GM18526 (cell line): ENCODE results near the gene TRMT11.

ENCODE experiments used
- POLR2A ChIP-seq: IDR thresholded peaks from 3 replicates; pipeline ENCODE4 v1.6.1; 2011; ENCODE audit not compliant: insufficient read length; ENCODE audit errors: extremely low read depth

Gene TRMT11

GRCh38 chr6:125979101-125979500 lies 7.2 kb upstream of the TRMT11 start:
- no peak for TF ChIP-seq POLR2A

GRCh38 chr6:125981571-125982185 lies 4.7 kb upstream of the TRMT11 start:
- no peak for TF ChIP-seq POLR2A

- no peak for TF ChIP-seq POLR2A
Measured at GRCh38 chr6:125983246-125983945, 2.9 kb upstream of the TRMT11 start.

- TF ChIP-seq POLR2A: no peak
Measured at GRCh38 chr6:125984311-125984710, 2.0 kb upstream of the TRMT11 start.

- no peak for TF ChIP-seq POLR2A
Measured at GRCh38 chr6:125985522-125985921, 818 bp upstream of the TRMT11 start.

GRCh38 chr6:125985979-125986300 lies 400 bp upstream of the TRMT11 start:
- no peak for TF ChIP-seq POLR2A

- TF ChIP-seq POLR2A: no peak
Measured at GRCh38 chr6:125987026-125987617, 782 bp downstream of the TRMT11 start.

- TF ChIP-seq POLR2A: no peak
Measured at GRCh38 chr6:125988280-125988679, 1.9 kb downstream of the TRMT11 start.

GRCh38 chr6:125989631-125990030 lies 3.3 kb downstream of the TRMT11 start:
- no peak for TF ChIP-seq POLR2A

GRCh38 chr6:125991653-125992052 lies 5.3 kb downstream of the TRMT11 start:
- no peak for TF ChIP-seq POLR2A

GRCh38 chr6:125994670-125995488 lies 8.5 kb downstream of the TRMT11 start:
- no peak for TF ChIP-seq POLR2A

GRCh38 chr6:125995972-125996580 lies 9.7 kb downstream of the TRMT11 start:
- no peak for TF ChIP-seq POLR2A

GRCh38 chr6:126002755-126003679 lies 16.7 kb downstream of the TRMT11 start:
- no peak for TF ChIP-seq POLR2A

- TF ChIP-seq POLR2A: no peak
Measured at GRCh38 chr6:126007800-126008199, 21.5 kb downstream of the TRMT11 start.
